ENCODE measurements around the gene RASL10B.
A peak's percentile ranks its signal among the peaks of the same experiment; 100 is the strongest.

DNA sequence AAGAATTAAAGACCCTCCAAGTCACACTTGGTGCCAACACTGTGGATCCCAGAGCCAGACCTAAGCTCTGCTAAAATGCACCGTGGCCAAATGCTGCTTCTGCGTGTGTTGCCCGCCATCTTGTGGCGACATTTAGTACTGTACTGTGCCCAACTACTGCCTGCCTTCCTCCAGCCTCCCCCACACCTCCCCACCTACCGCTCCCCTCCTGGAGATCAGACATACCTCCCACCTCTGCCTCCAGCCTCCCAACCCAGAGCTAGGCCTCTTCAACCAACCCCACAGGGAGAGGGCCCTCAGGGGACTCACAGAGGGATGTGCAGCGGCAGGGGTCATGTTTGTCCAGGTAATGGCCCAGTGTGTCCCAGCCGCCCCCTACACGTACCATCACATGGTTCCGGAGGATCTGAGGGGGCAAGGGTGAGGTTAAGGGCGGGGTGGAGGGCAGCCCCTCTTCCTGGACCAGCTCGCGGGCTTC is 16.1 kb downstream of the RASL10B start:
- TF ChIP-seq, protein P1, sequence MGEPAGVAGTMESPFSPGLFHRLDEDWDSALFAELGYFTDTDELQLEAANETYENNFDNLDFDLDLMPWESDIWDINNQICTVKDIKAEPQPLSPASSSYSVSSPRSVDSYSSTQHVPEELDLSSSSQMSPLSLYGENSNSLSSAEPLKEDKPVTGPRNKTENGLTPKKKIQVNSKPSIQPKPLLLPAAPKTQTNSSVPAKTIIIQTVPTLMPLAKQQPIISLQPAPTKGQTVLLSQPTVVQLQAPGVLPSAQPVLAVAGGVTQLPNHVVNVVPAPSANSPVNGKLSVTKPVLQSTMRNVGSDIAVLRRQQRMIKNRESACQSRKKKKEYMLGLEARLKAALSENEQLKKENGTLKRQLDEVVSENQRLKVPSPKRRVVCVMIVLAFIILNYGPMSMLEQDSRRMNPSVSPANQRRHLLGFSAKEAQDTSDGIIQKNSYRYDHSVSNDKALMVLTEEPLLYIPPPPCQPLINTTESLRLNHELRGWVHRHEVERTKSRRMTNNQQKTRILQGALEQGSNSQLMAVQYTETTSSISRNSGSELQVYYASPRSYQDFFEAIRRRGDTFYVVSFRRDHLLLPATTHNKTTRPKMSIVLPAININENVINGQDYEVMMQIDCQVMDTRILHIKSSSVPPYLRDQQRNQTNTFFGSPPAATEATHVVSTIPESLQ (CRISPR knock-in tag; IDR thresholded peaks at IDR 0.05): no peak
- TF ChIP-seq, protein P2, sequence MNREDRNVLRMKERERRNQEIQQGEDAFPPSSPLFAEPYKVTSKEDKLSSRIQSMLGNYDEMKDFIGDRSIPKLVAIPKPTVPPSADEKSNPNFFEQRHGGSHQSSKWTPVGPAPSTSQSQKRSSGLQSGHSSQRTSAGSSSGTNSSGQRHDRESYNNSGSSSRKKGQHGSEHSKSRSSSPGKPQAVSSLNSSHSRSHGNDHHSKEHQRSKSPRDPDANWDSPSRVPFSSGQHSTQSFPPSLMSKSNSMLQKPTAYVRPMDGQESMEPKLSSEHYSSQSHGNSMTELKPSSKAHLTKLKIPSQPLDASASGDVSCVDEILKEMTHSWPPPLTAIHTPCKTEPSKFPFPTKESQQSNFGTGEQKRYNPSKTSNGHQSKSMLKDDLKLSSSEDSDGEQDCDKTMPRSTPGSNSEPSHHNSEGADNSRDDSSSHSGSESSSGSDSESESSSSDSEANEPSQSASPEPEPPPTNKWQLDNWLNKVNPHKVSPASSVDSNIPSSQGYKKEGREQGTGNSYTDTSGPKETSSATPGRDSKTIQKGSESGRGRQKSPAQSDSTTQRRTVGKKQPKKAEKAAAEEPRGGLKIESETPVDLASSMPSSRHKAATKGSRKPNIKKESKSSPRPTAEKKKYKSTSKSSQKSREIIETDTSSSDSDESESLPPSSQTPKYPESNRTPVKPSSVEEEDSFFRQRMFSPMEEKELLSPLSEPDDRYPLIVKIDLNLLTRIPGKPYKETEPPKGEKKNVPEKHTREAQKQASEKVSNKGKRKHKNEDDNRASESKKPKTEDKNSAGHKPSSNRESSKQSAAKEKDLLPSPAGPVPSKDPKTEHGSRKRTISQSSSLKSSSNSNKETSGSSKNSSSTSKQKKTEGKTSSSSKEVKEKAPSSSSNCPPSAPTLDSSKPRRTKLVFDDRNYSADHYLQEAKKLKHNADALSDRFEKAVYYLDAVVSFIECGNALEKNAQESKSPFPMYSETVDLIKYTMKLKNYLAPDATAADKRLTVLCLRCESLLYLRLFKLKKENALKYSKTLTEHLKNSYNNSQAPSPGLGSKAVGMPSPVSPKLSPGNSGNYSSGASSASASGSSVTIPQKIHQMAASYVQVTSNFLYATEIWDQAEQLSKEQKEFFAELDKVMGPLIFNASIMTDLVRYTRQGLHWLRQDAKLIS (CRISPR knock-in tag; IDR thresholded peaks at IDR 0.05; ENCODE audit: borderline replicate concordance): no peak
- TF ChIP-seq, protein P3, sequence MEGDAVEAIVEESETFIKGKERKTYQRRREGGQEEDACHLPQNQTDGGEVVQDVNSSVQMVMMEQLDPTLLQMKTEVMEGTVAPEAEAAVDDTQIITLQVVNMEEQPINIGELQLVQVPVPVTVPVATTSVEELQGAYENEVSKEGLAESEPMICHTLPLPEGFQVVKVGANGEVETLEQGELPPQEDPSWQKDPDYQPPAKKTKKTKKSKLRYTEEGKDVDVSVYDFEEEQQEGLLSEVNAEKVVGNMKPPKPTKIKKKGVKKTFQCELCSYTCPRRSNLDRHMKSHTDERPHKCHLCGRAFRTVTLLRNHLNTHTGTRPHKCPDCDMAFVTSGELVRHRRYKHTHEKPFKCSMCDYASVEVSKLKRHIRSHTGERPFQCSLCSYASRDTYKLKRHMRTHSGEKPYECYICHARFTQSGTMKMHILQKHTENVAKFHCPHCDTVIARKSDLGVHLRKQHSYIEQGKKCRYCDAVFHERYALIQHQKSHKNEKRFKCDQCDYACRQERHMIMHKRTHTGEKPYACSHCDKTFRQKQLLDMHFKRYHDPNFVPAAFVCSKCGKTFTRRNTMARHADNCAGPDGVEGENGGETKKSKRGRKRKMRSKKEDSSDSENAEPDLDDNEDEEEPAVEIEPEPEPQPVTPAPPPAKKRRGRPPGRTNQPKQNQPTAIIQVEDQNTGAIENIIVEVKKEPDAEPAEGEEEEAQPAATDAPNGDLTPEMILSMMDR (IDR thresholded peaks at IDR 0.05): peak; percentile 85
- TF ChIP-seq, protein P4, sequence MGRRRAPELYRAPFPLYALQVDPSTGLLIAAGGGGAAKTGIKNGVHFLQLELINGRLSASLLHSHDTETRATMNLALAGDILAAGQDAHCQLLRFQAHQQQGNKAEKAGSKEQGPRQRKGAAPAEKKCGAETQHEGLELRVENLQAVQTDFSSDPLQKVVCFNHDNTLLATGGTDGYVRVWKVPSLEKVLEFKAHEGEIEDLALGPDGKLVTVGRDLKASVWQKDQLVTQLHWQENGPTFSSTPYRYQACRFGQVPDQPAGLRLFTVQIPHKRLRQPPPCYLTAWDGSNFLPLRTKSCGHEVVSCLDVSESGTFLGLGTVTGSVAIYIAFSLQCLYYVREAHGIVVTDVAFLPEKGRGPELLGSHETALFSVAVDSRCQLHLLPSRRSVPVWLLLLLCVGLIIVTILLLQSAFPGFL (CRISPR knock-in tag; IDR thresholded peaks at IDR 0.05; ENCODE audit: borderline replicate concordance): no peak
- TF ChIP-seq GABPB1 (CRISPR knock-in tag; IDR thresholded peaks at IDR 0.05) (no peak), NR3C1 (CRISPR knock-in tag; conservative IDR thresholded peaks at IDR 0.05; ENCODE audit: low read depth) (no peak), NR1H2 (CRISPR knock-in tag; IDR thresholded peaks at IDR 0.05) (no peak), ZBTB21 (CRISPR knock-in tag; IDR thresholded peaks at IDR 0.05; ENCODE audit: borderline replicate concordance) (no peak), TEAD1 (CRISPR knock-in tag; IDR thresholded peaks at IDR 0.05) (no peak), TCF7 (CRISPR knock-in tag; IDR thresholded peaks at IDR 0.05; ENCODE audit: low read depth) (no peak)
- TF ChIP-seq, protein P5, sequence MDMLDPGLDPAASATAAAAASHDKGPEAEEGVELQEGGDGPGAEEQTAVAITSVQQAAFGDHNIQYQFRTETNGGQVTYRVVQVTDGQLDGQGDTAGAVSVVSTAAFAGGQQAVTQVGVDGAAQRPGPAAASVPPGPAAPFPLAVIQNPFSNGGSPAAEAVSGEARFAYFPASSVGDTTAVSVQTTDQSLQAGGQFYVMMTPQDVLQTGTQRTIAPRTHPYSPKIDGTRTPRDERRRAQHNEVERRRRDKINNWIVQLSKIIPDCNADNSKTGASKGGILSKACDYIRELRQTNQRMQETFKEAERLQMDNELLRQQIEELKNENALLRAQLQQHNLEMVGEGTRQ (CRISPR knock-in tag; IDR thresholded peaks at IDR 0.05): no peak
- TF ChIP-seq, protein P6, sequence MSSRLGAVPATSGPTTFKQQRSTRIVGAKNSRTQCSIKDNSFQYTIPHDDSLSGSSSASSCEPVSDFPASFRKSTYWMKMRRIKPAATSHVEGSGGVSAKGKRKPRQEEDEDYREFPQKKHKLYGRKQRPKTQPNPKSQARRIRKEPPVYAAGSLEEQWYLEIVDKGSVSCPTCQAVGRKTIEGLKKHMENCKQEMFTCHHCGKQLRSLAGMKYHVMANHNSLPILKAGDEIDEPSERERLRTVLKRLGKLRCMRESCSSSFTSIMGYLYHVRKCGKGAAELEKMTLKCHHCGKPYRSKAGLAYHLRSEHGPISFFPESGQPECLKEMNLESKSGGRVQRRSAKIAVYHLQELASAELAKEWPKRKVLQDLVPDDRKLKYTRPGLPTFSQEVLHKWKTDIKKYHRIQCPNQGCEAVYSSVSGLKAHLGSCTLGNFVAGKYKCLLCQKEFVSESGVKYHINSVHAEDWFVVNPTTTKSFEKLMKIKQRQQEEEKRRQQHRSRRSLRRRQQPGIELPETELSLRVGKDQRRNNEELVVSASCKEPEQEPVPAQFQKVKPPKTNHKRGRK (CRISPR knock-in tag; IDR thresholded peaks at IDR 0.05; ENCODE audit: borderline replicate concordance): no peak
